ENCODE measurements around the gene PPARA. TPM values are rescaled to one million over a fixed set of nuclear protein-coding genes. Genes with fewer than 3 reads are reported as not detected.

PPARA gene
- polyA plus RNA-seq, 3 donors = 3.7 to 6.3 (median 4.9) TPM

DNA sequence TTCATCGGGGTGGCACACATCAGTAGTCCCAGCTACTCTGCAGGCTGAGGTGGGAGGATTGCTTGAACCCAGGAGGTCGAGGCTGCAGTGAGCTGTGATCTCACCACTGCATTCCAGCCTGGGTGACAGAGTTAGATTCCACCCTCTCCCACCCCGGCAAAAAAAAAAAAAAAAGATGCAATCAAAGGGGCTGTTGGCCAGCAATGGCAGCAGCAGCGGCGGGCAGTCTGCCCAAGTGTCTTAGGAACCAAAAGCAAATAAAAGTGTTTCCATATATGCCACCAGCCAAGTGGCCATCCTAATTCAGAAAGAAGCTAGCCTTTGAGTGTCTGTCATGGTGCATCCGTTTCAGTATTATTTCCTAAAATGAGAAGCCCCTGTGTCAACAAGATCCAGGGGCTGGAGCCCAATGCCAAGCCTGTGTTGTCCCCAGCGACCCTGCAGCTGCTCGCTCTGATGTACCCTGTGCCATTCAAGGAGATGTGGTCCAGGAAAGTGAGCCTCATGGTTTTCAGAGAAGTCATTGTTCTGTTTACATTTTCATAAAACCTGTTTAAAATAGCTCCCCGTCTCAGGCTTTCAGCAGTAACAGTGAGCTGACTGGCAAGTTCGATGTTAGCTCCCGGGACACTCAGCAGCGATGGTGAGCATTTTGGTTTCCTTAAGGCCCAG lies 87.3 kb downstream of the PPARA start:
- Histone ChIP-seq H4K20me1 (ENCODE audit: insufficient read depth, low read length) (no peaks in the 10 kb centered on the region), H2AFZ (ENCODE audit: insufficient read depth, low read depth, low read length, poor library complexity, severe bottlenecking) (no peak overlapping the region), H3K9me3 (replicated peaks in 1 of 2; ENCODE audit: control insufficient read depth in 1 of 2, insufficient read depth in 1 of 2, low read length in 2 of 2) (no peaks in the 10 kb centered on the region), H3K4me1 (ENCODE audit: control insufficient read depth in 1 of 2, insufficient read depth in 2 of 2, low read length in 2 of 2) (peaks cover 21 to 26% of the 10 kb centered on the region in 2 donors), H3K4me2 (replicated peaks; ENCODE audit: extremely low read depth, low read length, poor library complexity, severe bottlenecking) (no peak overlapping the region), H3K27me3 (ENCODE audit: control insufficient read depth in 2 of 2, insufficient read depth in 2 of 2, low read length in 2 of 2) (no peaks in the 10 kb centered on the region), H3K27ac (ENCODE audit: low read depth in 1 of 2, low read length in 2 of 2) (no peak overlapping the region), H3K9ac (ENCODE audit: insufficient read depth, low read length, poor library complexity, severe bottlenecking) (no peak overlapping the region), H3K4me3 (replicated peaks in 1 of 3; ENCODE audit: low read depth in 2 of 3, low read length in 3 of 3) (no peak overlapping the region), H3K79me2 (ENCODE audit: insufficient read depth, low read length) (no peaks in the 10 kb centered on the region), H3K36me3 (replicated peaks in 1 of 2; ENCODE audit: control insufficient read depth in 1 of 2, insufficient read depth in 2 of 2, low read length in 2 of 2) (peaks cover 5 to 43% of the 10 kb centered on the region in 2 donors)
- DNase-seq = no peak
- Mint-ChIP-seq H3K27ac (no peak overlapping the region), H3K36me3 (peaks cover 40 to 47% of the 10 kb centered on the region in 2 donors), H3K4me3 (no peak overlapping the region), H3K9me3 (no peaks in the 10 kb centered on the region), H3K27me3 (ENCODE audit: low read depth in 3 of 3) (no peaks in the 10 kb centered on the region), H3K4me1 (peaks cover 24% of the 10 kb centered on the region)
- intact Hi-C loops (cut with micrococcal nuclease) = no loop called here
- no peak for TF ChIP-seq CTCF (IDR thresholded peaks at IDR 0.05)
- WGBS (ENCODE audit: insufficient coverage) = 92% methylated on average over 8 of the region's 12 CpGs

GRCh38 chr22:46238541-46238940 lies 88.2 kb downstream of the PPARA start:
- no peak overlapping the region for H3K4me3 ChIP-seq (replicated peaks in 1 of 3; ENCODE audit: low read depth in 2 of 3, low read length in 3 of 3)
- Mint-ChIP-seq H3K27ac (no peak overlapping the region), H3K4me1 (peaks cover 20% of the 10 kb centered on the region), H3K27me3 (ENCODE audit: low read depth in 3 of 3) (no peaks in the 10 kb centered on the region), H3K9me3 (no peaks in the 10 kb centered on the region), H3K4me3 (no peak overlapping the region), H3K36me3 (peaks cover 44 to 50% of the 10 kb centered on the region in 2 donors)
- no peaks in the 10 kb centered on the region for H3K27me3 ChIP-seq (ENCODE audit: control insufficient read depth in 2 of 2, insufficient read depth in 2 of 2, low read length in 2 of 2)
- H3K9ac ChIP-seq (ENCODE audit: insufficient read depth, low read length, poor library complexity, severe bottlenecking) = no peak overlapping the region
- H3K4me2 ChIP-seq (replicated peaks; ENCODE audit: extremely low read depth, low read length, poor library complexity, severe bottlenecking) = no peak overlapping the region
- no peaks in the 10 kb centered on the region for H4K20me1 ChIP-seq (ENCODE audit: insufficient read depth, low read length)
- no peak overlapping the region for H3K27ac ChIP-seq (ENCODE audit: low read depth in 1 of 2, low read length in 2 of 2)
- no peak for DNase-seq
- peaks cover 23 to 25% of the 10 kb centered on the region in 2 donors for H3K4me1 ChIP-seq (ENCODE audit: control insufficient read depth in 1 of 2, insufficient read depth in 2 of 2, low read length in 2 of 2)
- H2AFZ ChIP-seq (ENCODE audit: insufficient read depth, low read depth, low read length, poor library complexity, severe bottlenecking) = no peak overlapping the region
- TF ChIP-seq CTCF (IDR thresholded peaks at IDR 0.05) = no peak
- peaks cover 5 to 50% of the 10 kb centered on the region in 2 donors for H3K36me3 ChIP-seq (replicated peaks in 1 of 2; ENCODE audit: control insufficient read depth in 1 of 2, insufficient read depth in 2 of 2, low read length in 2 of 2)
- intact Hi-C loops (cut with micrococcal nuclease) = no loop called here
- 99% methylated on average over 16 of the region's 16 CpGs for WGBS (ENCODE audit: insufficient coverage)
- H3K79me2 ChIP-seq (ENCODE audit: insufficient read depth, low read length) = no peaks in the 10 kb centered on the region
- no peaks in the 10 kb centered on the region for H3K9me3 ChIP-seq (replicated peaks in 1 of 2; ENCODE audit: control insufficient read depth in 1 of 2, insufficient read depth in 1 of 2, low read length in 2 of 2)
